ENCODE data around the gene MED28. TPM values are rescaled to one million over a fixed set of nuclear protein-coding genes. Genes with fewer than 3 reads are reported as not detected.

MED28 gene
- total and polyA plus RNA-seq, 10 of the 15 experiments (the other 5 are each of a cell fraction or from before 2014, with no cell fraction given): 19.9 to 77.4 (median 52.0) TPM

DNA sequence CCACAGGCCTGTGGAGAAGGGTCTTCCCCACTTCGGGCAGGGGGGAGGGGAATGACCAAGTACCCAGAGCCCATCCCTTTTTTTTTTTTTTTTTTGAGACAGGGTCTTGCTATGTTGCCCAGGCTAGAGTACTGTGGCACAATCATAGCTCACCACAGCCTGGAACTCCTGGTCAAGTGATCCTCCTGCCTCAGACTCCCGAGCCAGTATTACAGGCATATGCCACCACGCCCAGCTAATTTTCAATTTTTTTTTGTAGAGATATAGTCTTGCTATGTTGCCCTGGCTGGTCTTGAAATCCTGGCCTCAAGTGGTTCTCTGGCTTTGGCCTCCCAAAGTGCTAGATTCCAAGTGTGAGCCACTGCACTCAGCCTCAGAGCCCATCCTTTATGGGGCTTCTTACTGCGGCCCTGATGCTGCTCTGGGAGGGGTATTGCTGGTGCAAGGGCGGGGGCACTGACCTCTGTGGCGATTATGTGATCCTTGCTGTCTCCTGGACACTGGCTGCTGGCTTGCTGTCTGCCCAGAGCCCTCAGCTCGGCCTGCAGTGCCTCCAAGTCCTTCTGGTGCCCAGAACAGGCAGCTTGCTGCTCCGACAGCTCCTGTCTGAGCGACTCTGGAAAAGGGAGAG is 32.9 kb downstream of the MED28 start:
- H3K27me3 ChIP-seq (replicated peaks in 1 of 2; ENCODE audit: control insufficient read depth in 2 of 2, insufficient read depth in 2 of 2, low read length in 1 of 2): no peaks in the 10 kb centered on the region
- no peak for ATAC-seq
- no peak overlapping the region for H3K9ac ChIP-seq (ENCODE audit: control insufficient read depth, insufficient read depth, low read length)
- ChIA-PET SMC1A (ENCODE audit: uncharacterized antibody, unreplicated experiment) (interaction anchor here (1.2 kb wide), 1 partner anchor 99 kb away, joined by 3 read pairs; no protein-coding TSS in a partner anchor), CTCF (interaction anchor here (0.8 kb wide), 1 partner anchor 11 kb away, joined by 3 read pairs; no protein-coding TSS in a partner anchor), POLR2A (no interaction called here), RAD21 (ENCODE audit: unreplicated experiment) (no interaction called here)
- no peak for TF ChIP-seq SRF (IDR thresholded peaks at IDR 0.05; ENCODE audit: low read depth in 2 of 2, low read length in 2 of 2)
- in situ Hi-C loops (cut with MboI): no loop called here
- H3K79me2 ChIP-seq (ENCODE audit: control insufficient read depth, insufficient read depth, low read length): no peaks in the 10 kb centered on the region
- no peaks in the 10 kb centered on the region for H3K4me1 ChIP-seq (ENCODE audit: control insufficient read depth, insufficient read depth, low read length)
- no peaks in the 10 kb centered on the region for H3K36me3 ChIP-seq (ENCODE audit: control insufficient read depth in 2 of 2, insufficient read depth in 2 of 2, low read length in 1 of 2)
- no peak for DNase-seq (ENCODE audit: low read depth, low spot score)
- no TSS peak for BruUV-seq (replicated peaks)
- 55% methylated on average over 9 of the region's 9 CpGs for WGBS (ENCODE audit: insufficient coverage, insufficient replicate concordance, low lambda C conversion rate, missing lambda C conversion rate)
- H3K4me2 ChIP-seq (ENCODE audit: control insufficient read depth, insufficient read depth): no peak overlapping the region
- FAIRE-seq: no peak
- H3K4me3 ChIP-seq: no peak overlapping the region
- intact Hi-C loops (cut with micrococcal nuclease; ENCODE audit: unreplicated experiment): no loop called here
- H3K9me3 ChIP-seq (replicated peaks; ENCODE audit: control insufficient read depth, insufficient read depth, low read length): no peaks in the 10 kb centered on the region; the same call in 2 of the 3 replicates
- no peaks in the 10 kb centered on the region for H4K20me1 ChIP-seq (ENCODE audit: control insufficient read depth, insufficient read depth)
- H2AFZ ChIP-seq (ENCODE audit: control insufficient read depth, low read depth, low read length): no peak overlapping the region
- H3K27ac ChIP-seq (ENCODE audit: control insufficient read depth, insufficient read depth): no peak overlapping the region

DNA sequence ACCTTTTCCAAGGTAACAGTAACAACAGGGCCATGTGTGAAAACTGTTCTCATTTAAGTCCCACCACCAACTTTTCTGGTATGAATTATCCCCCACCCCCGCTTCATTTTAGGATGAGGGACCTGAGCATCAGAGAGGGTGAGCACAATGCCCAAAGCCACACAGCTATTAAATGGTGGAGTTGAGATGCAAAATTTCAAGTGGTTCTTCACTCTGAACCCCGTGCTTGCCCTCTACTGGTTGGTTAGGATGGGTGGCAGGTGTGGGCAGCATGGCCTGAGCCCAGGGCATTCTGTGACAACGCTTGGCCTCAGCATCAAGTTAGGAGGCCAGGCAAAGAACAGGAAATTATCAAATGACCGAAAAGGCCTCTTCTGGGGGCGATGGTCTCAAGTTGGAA is 33.5 kb downstream of the MED28 start:
- Histone ChIP-seq H4K20me1 (ENCODE audit: control insufficient read depth, insufficient read depth) (no peaks in the 10 kb centered on the region), H3K9me3 (replicated peaks; ENCODE audit: control insufficient read depth, insufficient read depth, low read length) (no peaks in the 10 kb centered on the region; the same call in 2 of the 3 replicates), H3K79me2 (ENCODE audit: control insufficient read depth, insufficient read depth, low read length) (no peaks in the 10 kb centered on the region), H3K36me3 (ENCODE audit: control insufficient read depth in 2 of 2, insufficient read depth in 2 of 2, low read length in 1 of 2) (no peaks in the 10 kb centered on the region), H3K4me2 (ENCODE audit: control insufficient read depth, insufficient read depth) (no peak overlapping the region), H2AFZ (ENCODE audit: control insufficient read depth, low read depth, low read length) (no peak overlapping the region), H3K27ac (ENCODE audit: control insufficient read depth, insufficient read depth) (no peak overlapping the region), H3K4me1 (ENCODE audit: control insufficient read depth, insufficient read depth, low read length) (no peaks in the 10 kb centered on the region), H3K4me3 (no peak overlapping the region), H3K9ac (ENCODE audit: control insufficient read depth, insufficient read depth, low read length) (no peak overlapping the region), H3K27me3 (replicated peaks in 1 of 2; ENCODE audit: control insufficient read depth in 2 of 2, insufficient read depth in 2 of 2, low read length in 1 of 2) (no peaks in the 10 kb centered on the region)
- 71% methylated on average over 5 of the region's 5 CpGs for WGBS (ENCODE audit: insufficient coverage, insufficient replicate concordance, low lambda C conversion rate, missing lambda C conversion rate)
- BruUV-seq (replicated peaks): no TSS peak
- 0 out of 3 replicates have a peak, but pooled peaks have one; percentile 31 for ATAC-seq
- ChIA-PET CTCF (no interaction called here), RAD21 (ENCODE audit: unreplicated experiment) (no interaction called here), SMC1A (ENCODE audit: uncharacterized antibody, unreplicated experiment) (no interaction called here), POLR2A (no interaction called here)
- FAIRE-seq: no peak
- intact Hi-C loops (cut with micrococcal nuclease; ENCODE audit: unreplicated experiment) (no loop called here), in situ Hi-C loops (cut with MboI) (no loop called here)
- DNase-seq (ENCODE audit: low read depth, low spot score): no peak
- TF ChIP-seq, protein P1, sequence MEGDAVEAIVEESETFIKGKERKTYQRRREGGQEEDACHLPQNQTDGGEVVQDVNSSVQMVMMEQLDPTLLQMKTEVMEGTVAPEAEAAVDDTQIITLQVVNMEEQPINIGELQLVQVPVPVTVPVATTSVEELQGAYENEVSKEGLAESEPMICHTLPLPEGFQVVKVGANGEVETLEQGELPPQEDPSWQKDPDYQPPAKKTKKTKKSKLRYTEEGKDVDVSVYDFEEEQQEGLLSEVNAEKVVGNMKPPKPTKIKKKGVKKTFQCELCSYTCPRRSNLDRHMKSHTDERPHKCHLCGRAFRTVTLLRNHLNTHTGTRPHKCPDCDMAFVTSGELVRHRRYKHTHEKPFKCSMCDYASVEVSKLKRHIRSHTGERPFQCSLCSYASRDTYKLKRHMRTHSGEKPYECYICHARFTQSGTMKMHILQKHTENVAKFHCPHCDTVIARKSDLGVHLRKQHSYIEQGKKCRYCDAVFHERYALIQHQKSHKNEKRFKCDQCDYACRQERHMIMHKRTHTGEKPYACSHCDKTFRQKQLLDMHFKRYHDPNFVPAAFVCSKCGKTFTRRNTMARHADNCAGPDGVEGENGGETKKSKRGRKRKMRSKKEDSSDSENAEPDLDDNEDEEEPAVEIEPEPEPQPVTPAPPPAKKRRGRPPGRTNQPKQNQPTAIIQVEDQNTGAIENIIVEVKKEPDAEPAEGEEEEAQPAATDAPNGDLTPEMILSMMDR (IDR thresholded peaks at IDR 0.05 in 2 of 3, conservative IDR thresholded peaks at IDR 0.05 in 1 of 3; ENCODE audit: control insufficient read depth in 2 of 3, extremely low read depth in 1 of 3, insufficient read depth in 1 of 3, low read depth in 3 of 3, low read length in 3 of 3): 0 out of 6 replicates have a peak, but pooled peaks of 1 of the 3 experiments have one; percentile 7
- TF ChIP-seq MYB (IDR thresholded peaks at IDR 0.05; ENCODE audit: borderline replicate concordance, low read depth, low read length): no peak

Data from GM12878 (cell line).